ENCODE data around the gene EVA1C.

Gene EVA1C

DNA sequence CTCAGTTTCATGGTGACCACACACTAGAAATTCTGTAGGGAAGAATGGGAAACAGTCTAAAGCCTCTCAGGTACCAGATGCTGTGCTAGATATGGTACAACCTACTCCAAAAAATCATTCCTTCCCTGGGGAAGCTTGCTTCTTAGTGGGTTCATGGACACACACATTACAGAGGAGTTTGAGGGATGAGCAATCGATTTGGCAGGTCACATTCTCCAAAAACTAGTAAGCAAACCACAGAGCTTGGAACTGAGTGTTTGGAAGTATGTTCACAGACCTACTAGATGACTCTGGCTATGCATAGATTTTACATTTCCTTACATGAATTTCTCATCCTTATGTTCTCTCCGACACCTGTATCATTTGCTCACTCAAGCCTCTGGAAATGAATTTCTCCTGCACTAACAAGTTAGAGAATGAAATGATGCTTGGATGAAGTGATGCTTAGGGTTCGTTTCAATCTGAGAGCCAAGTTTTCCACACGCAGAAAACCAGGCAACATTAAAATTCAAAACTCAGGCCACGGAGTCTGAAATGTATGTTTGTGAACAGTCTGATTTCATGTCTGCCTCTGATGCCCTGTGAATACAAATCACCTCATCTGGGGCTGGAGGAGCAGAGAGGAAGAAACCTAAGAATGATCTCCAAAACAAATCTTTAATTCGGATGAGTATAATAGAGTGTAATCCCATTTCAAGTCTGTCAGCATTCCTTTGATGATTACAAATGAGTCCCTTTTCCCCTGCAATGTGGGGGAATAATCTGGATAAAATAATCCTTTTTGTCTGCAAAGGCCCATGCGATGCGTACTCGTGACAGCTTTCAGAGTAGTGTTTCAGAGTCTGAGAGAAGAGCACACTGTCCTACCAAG, 11.0 kb downstream of the EVA1C start:
- TF ChIP-seq, protein P1, sequence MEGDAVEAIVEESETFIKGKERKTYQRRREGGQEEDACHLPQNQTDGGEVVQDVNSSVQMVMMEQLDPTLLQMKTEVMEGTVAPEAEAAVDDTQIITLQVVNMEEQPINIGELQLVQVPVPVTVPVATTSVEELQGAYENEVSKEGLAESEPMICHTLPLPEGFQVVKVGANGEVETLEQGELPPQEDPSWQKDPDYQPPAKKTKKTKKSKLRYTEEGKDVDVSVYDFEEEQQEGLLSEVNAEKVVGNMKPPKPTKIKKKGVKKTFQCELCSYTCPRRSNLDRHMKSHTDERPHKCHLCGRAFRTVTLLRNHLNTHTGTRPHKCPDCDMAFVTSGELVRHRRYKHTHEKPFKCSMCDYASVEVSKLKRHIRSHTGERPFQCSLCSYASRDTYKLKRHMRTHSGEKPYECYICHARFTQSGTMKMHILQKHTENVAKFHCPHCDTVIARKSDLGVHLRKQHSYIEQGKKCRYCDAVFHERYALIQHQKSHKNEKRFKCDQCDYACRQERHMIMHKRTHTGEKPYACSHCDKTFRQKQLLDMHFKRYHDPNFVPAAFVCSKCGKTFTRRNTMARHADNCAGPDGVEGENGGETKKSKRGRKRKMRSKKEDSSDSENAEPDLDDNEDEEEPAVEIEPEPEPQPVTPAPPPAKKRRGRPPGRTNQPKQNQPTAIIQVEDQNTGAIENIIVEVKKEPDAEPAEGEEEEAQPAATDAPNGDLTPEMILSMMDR (conservative IDR thresholded peaks at IDR 0.05; ENCODE audit: low read length), result no peak
- no peak for TF ChIP-seq EZH2phosphoT487 (IDR thresholded peaks at IDR 0.05; ENCODE audit: borderline replicate concordance)
- H4K20me1 ChIP-seq (ENCODE audit: insufficient read depth, low read length, poor library complexity, severe bottlenecking), result no peaks in the 10 kb centered on the region
- no peak overlapping the region for H3K9ac ChIP-seq (ENCODE audit: low read depth, low read length, poor library complexity, severe bottlenecking)
- H3K9me2 ChIP-seq (replicated peaks; ENCODE audit: low read depth, low read length), result no peaks in the 10 kb centered on the region
- no peaks in the 10 kb centered on the region for H3K27me3 ChIP-seq (ENCODE audit: insufficient read depth, low read length, poor library complexity, severe bottlenecking)
- H3K4me1 ChIP-seq (ENCODE audit: insufficient read depth, low read length, poor library complexity, severe bottlenecking), result no peaks in the 10 kb centered on the region
- no peaks in the 10 kb centered on the region for H3K79me2 ChIP-seq (ENCODE audit: insufficient read depth, low read length)
- no peaks in the 10 kb centered on the region for H3K36me3 ChIP-seq (ENCODE audit: insufficient read depth, low read length)
- H3F3A ChIP-seq (ENCODE audit: low read depth), result no peaks in the 10 kb centered on the region
- H2AFZ ChIP-seq (ENCODE audit: low read length), result no peak overlapping the region
- no peak overlapping the region for H3K4me2 ChIP-seq (ENCODE audit: low read depth, low read length, poor library complexity, severe bottlenecking)
- no peak overlapping the region for H3K4me3 ChIP-seq (ENCODE audit: low read length, poor library complexity, severe bottlenecking)
- no peaks in the 10 kb centered on the region for H3K9me3 ChIP-seq (ENCODE audit: insufficient read depth, low read depth, low read length)

DNA sequence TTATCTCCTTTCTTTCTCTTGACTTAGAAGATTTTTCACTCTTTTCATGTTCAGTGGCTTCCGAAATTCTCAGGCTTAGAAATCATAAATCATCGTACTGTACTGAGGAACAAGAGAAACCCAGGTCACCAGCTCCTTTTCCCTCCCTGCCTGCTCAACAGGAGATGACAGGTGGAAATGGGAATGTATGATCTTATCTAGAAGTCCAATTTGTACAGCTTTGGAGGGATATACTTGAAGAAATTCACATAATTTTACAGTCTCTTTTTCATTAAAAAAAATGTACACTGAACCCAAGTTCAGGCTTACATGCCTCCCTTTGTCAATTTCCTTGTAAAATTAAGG, 11.7 kb downstream of the EVA1C start:
- Histone ChIP-seq H4K20me1 (ENCODE audit: insufficient read depth, low read length, poor library complexity, severe bottlenecking) (no peaks in the 10 kb centered on the region), H3K79me2 (ENCODE audit: insufficient read depth, low read length) (no peaks in the 10 kb centered on the region)
- TF ChIP-seq, protein P1 (conservative IDR thresholded peaks at IDR 0.05; ENCODE audit: low read length), result no peak
- no peak for TF ChIP-seq EZH2phosphoT487 (IDR thresholded peaks at IDR 0.05; ENCODE audit: borderline replicate concordance)

DNA sequence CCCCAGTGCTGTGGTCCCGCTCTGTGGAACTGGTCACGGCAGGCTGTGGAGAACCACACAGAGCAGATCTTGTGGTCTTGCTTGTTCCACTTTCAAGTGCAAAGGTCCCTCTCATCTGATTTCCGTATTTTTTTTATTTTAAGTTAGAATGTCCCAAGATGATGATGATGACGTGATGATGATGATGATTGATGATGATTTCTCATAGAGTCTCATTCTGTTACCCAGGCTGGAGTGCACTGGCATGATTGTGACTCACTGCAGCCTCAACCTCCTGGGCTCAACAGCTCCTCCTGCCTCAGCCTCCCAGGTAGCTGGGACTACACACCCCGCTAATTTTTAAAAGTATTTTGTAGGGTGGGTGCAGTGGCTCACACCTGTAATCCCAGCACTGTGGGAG, 12.2 kb downstream of the EVA1C start:
- Histone ChIP-seq H2AFZ (ENCODE audit: low read length) (no peak overlapping the region), H3K79me2 (ENCODE audit: insufficient read depth, low read length) (no peaks in the 10 kb centered on the region), H3K4me3 (ENCODE audit: low read length, poor library complexity, severe bottlenecking) (no peak overlapping the region), H3K27me3 (ENCODE audit: insufficient read depth, low read length, poor library complexity, severe bottlenecking) (no peaks in the 10 kb centered on the region), H3K4me2 (ENCODE audit: low read depth, low read length, poor library complexity, severe bottlenecking) (no peak overlapping the region), H3K4me1 (ENCODE audit: insufficient read depth, low read length, poor library complexity, severe bottlenecking) (no peaks in the 10 kb centered on the region), H3K36me3 (ENCODE audit: insufficient read depth, low read length) (no peaks in the 10 kb centered on the region), H3K9me2 (replicated peaks; ENCODE audit: low read depth, low read length) (no peaks in the 10 kb centered on the region), H3F3A (ENCODE audit: low read depth) (no peaks in the 10 kb centered on the region), H4K20me1 (ENCODE audit: insufficient read depth, low read length, poor library complexity, severe bottlenecking) (no peaks in the 10 kb centered on the region), H3K9ac (ENCODE audit: low read depth, low read length, poor library complexity, severe bottlenecking) (no peak overlapping the region), H3K9me3 (ENCODE audit: insufficient read depth, low read depth, low read length) (no peaks in the 10 kb centered on the region)
- TF ChIP-seq, protein P1 (conservative IDR thresholded peaks at IDR 0.05; ENCODE audit: low read length), result no peak
- TF ChIP-seq EZH2phosphoT487 (IDR thresholded peaks at IDR 0.05; ENCODE audit: borderline replicate concordance), result no peak

More for the DNA sequence above, 11.7 kb downstream of the EVA1C start:
- no peaks in the 10 kb centered on the region for H3K4me1 ChIP-seq (ENCODE audit: insufficient read depth, low read length, poor library complexity, severe bottlenecking)
- no peak overlapping the region for H2AFZ ChIP-seq (ENCODE audit: low read length)
- no peaks in the 10 kb centered on the region for H3K27me3 ChIP-seq (ENCODE audit: insufficient read depth, low read length, poor library complexity, severe bottlenecking)
- H3K9ac ChIP-seq (ENCODE audit: low read depth, low read length, poor library complexity, severe bottlenecking), result no peak overlapping the region
- H3K36me3 ChIP-seq (ENCODE audit: insufficient read depth, low read length), result no peaks in the 10 kb centered on the region
- no peaks in the 10 kb centered on the region for H3F3A ChIP-seq (ENCODE audit: low read depth)
- no peak overlapping the region for H3K4me2 ChIP-seq (ENCODE audit: low read depth, low read length, poor library complexity, severe bottlenecking)
- no peaks in the 10 kb centered on the region for H3K9me3 ChIP-seq (ENCODE audit: insufficient read depth, low read depth, low read length)
- no peaks in the 10 kb centered on the region for H3K9me2 ChIP-seq (replicated peaks; ENCODE audit: low read depth, low read length)
- no peak overlapping the region for H3K4me3 ChIP-seq (ENCODE audit: low read length, poor library complexity, severe bottlenecking)
